ENCODE data around the gene AP1M1.

Gene AP1M1

GRCh38 chr19:16197622-16198369, at the start of gene AP1M1:
AP1M1 (plus strand) TSS chr19:16197911; CDS start chr19:16198027, 116 bp downstream.
- DNase-seq (ENCODE audit: low read depth): peak; percentile 96
- TF ChIP-seq CTCF (IDR thresholded peaks at IDR 0.05; ENCODE audit: low read depth, low read length, missing control alignments): no peak

GRCh38 chr19:16148443-16149229, 49.1 kb upstream of the AP1M1 start:
- no peak for DNase-seq (ENCODE audit: low read depth)
- peak overlapping the region; percentile 26 for H3K4me3 ChIP-seq (ENCODE audit: low read depth, low read length)
- TF ChIP-seq CTCF (IDR thresholded peaks at IDR 0.05; ENCODE audit: low read depth, low read length, missing control alignments): no peak

More at GRCh38 chr19:16197622-16198369, at the start of gene AP1M1:
- H3K4me3 ChIP-seq (ENCODE audit: low read depth, low read length): peak within 1 kb of the TSS; percentile 100

- no peak overlapping the region for H3K4me3 ChIP-seq (ENCODE audit: low read depth, low read length)
- no peak for TF ChIP-seq CTCF (IDR thresholded peaks at IDR 0.05; ENCODE audit: low read depth, low read length, missing control alignments)
- no peak for DNase-seq (ENCODE audit: low read depth)
These were observed 44.0 kb upstream of the AP1M1 start for GRCh38 chr19:16153582-16154336.

DNA sequence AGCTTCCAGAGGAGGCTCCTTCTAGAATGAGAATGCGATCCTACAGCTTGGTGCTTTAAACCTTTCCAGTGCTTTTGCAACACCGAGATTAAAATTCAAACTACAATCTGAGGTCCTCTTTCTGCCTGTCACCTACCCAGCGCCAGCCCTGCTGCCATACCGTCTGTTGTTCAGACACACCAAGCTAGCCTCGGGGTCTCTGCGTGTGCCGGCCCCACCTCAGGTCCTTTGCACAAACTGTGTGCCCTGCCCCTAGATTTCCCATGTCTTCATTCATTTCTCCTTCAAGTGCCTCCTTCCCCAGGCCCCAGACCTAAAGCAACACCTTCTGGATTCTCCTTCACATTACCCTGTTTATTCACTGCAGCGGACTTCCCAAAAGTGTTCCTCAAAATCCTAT, 43.2 kb upstream of the AP1M1 start:
- no peak for TF ChIP-seq CTCF (IDR thresholded peaks at IDR 0.05; ENCODE audit: low read depth, low read length, missing control alignments)
- H3K4me3 ChIP-seq (ENCODE audit: low read depth, low read length): no peak overlapping the region
- DNase-seq (ENCODE audit: low read depth): no peak

DNA sequence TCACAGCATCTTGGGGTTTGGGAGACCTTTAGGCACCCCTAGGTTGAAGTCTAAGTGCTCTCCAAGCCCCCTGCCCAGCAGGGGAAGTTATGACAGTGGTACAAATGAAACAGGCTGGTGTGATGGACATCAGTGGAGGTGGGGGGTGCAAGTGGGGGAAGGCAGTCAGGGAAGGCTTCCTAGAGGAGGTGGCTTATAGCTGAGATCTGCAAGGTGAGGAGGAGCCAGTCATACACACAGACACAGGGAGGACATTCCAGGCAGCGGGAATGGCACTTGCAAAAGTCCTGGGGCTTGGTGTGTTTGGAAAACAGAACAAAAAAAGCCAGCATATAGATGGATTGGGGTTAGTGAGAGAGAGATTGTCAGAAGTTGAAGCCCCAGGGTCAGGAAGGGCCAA, 42.6 kb upstream of the AP1M1 start:
- no peak overlapping the region for H3K4me3 ChIP-seq (ENCODE audit: low read depth, low read length)
- no peak for TF ChIP-seq CTCF (IDR thresholded peaks at IDR 0.05; ENCODE audit: low read depth, low read length, missing control alignments)
- DNase-seq (ENCODE audit: low read depth): no peak

- TF ChIP-seq CTCF (IDR thresholded peaks at IDR 0.05; ENCODE audit: low read depth, low read length, missing control alignments): no peak
- no peak for DNase-seq (ENCODE audit: low read depth)
These were observed 40.8 kb upstream of the AP1M1 start for GRCh38 chr19:16156904-16157303.

More at GRCh38 chr19:16156904-16157303, 40.8 kb upstream of the AP1M1 start:
- no peak overlapping the region for H3K4me3 ChIP-seq (ENCODE audit: low read depth, low read length)
